Endodermal cell (in vitro differentiated cells): ENCODE measurements around the gene SMAD3. TPM values are rescaled to one million over a fixed set of nuclear protein-coding genes. Genes with fewer than 3 reads are reported as not detected.

Experiments
- DNase-seq: peaks from one replicate; pipeline ENCODE4 v3.0.0-alpha.2; 2017
- H3K27ac ChIP-seq: 2 replicates; pipeline ENCODE4 v1.5.1; 2013; ENCODE audit warnings: mild to moderate bottlenecking, low read depth, low read length, moderate library complexity
- H3K27me3 ChIP-seq: 2 replicates; pipeline ENCODE4 v1.6.1; 2013; ENCODE audit warnings: mild to moderate bottlenecking, low read length, moderate library complexity; ENCODE audit not compliant: insufficient read depth, control insufficient read depth, poor library complexity, severe bottlenecking
- H3K36me3 ChIP-seq: 2 replicates; pipeline ENCODE4 v1.7.0; 2013; ENCODE audit warnings: mild to moderate bottlenecking, low read length, moderate library complexity; ENCODE audit not compliant: control insufficient read depth, insufficient read depth
- H3K4me1 ChIP-seq: one replicate; pipeline ENCODE4 v1.7.0; 2013; ENCODE audit warnings: low read length; ENCODE audit not compliant: control insufficient read depth, insufficient read depth
- H3K4me3 ChIP-seq: 2 replicates; pipeline ENCODE4 v1.5.1; 2013; ENCODE audit warnings: mild to moderate bottlenecking, low read length, moderate library complexity
- H3K9ac ChIP-seq: 2 replicates; pipeline ENCODE4 v1.6.1; 2013; ENCODE audit warnings: mild to moderate bottlenecking, low read length, moderate library complexity; ENCODE audit not compliant: poor library complexity, severe bottlenecking; ENCODE audit errors: extremely low read depth
- H3K9me3 ChIP-seq: 2 replicates; pipeline ENCODE4 v1.6.1; 2013; ENCODE audit warnings: mild to moderate bottlenecking, low read length, moderate library complexity; ENCODE audit not compliant: control insufficient read depth
- H3K27ac Mint-ChIP-seq: 2 replicates; pipeline ENCODE4 v1.8.0; 2020; ENCODE audit warnings: mixed read lengths
- H3K27me3 Mint-ChIP-seq: 2 replicates; pipeline ENCODE4 v1.8.0; 2021; ENCODE audit warnings: mild to moderate bottlenecking, mixed read lengths; ENCODE audit not compliant: insufficient read depth
- H3K36me3 Mint-ChIP-seq: 2 replicates; pipeline ENCODE4 v1.8.0; 2020; ENCODE audit warnings: low read depth, mixed read lengths
- H3K4me1 Mint-ChIP-seq: 2 replicates; pipeline ENCODE4 v1.8.0; 2020; ENCODE audit warnings: mixed read lengths
- H3K4me3 Mint-ChIP-seq: 2 replicates; pipeline ENCODE4 v1.8.0; 2020; ENCODE audit warnings: mild to moderate bottlenecking, moderate library complexity, mixed read lengths
- H3K9me3 Mint-ChIP-seq: 2 replicates; pipeline ENCODE4 v1.8.0; 2020; ENCODE audit warnings: mild to moderate bottlenecking, mixed read lengths
- CTCF ChIP-seq: fragments of 200-600 bp; sonication (generic); conservative IDR thresholded peaks from 2 replicates; pipeline ENCODE4 v1.5.0; 2021; ENCODE audit warnings: antibody characterized with exemption, mild to moderate bottlenecking
- WGBS, 2 experiments: methylation state at CpG; one replicate each; pipeline versions ENCODE4 v1.1.5 to v1.1.7; 2013; ENCODE audit warnings: missing lambda C conversion rate in 2 of 2, mixed read lengths in 1 of 2; ENCODE audit not compliant: insufficient coverage in 1 of 2, insufficient read length in 1 of 2; 5-methylcytosine and 5-hydroxymethylcytosine counted together
- total RNA-seq, 2 donors: library from RNA; stranded (reverse); fragmentation: NEBNext Ultra II Directional in 1 of 2; extraction: Animal tissue kit (Norgen Biotek cat#: 25700) in 1 of 2; gene quantifications; 2 replicates in 1 of 2; 3 replicates in 1 of 2; pipeline ENCODE4 v1.2.1, GENCODE V29; 2021

SMAD3 gene
- total RNA-seq, 2 donors from 2014 or later = 7.8 to 9.6 TPM

- Histone ChIP-seq H3K27me3 (no peaks in the 10 kb centered on the region), H3K9me3 (no peaks in the 10 kb centered on the region), H3K27ac (no peak overlapping the region), H3K9ac (no peak overlapping the region), H3K4me1 (no peaks in the 10 kb centered on the region), H3K36me3 (peaks cover 68% of the 10 kb centered on the region), H3K4me3 (no peak overlapping the region)
- Mint-ChIP-seq H3K27me3 (no peaks in the 10 kb centered on the region), H3K36me3 (peaks cover 35% of the 10 kb centered on the region), H3K4me3 (no peak overlapping the region), H3K4me1 (no peaks in the 10 kb centered on the region), H3K9me3 (no peaks in the 10 kb centered on the region), H3K27ac (no peak overlapping the region)
- TF ChIP-seq CTCF = no peak
- no peak for DNase-seq
- WGBS, 2 experiments = 80 to 100% methylated on average over 1 to 2 of the region's 2 CpGs
Observed at GRCh38 chr15:67208396-67208795, 143.0 kb downstream of the SMAD3 start.

- Histone ChIP-seq H3K9me3 (no peaks in the 10 kb centered on the region), H3K9ac (no peak overlapping the region), H3K27ac (no peak overlapping the region), H3K4me3 (no peak overlapping the region), H3K4me1 (no peaks in the 10 kb centered on the region), H3K27me3 (no peaks in the 10 kb centered on the region), H3K36me3 (peaks cover 51% of the 10 kb centered on the region)
- H3K36me3 Mint-ChIP-seq = peaks cover 29% of the 10 kb centered on the region
- no peak for TF ChIP-seq CTCF
- H3K4me3 Mint-ChIP-seq = no peak overlapping the region
- no peak for DNase-seq
- H3K27me3 Mint-ChIP-seq = no peaks in the 10 kb centered on the region
- 90 to 93% methylated on average over 5 of the region's 5 CpGs for WGBS, 2 experiments
- no peaks in the 10 kb centered on the region for H3K9me3 Mint-ChIP-seq
- H3K27ac Mint-ChIP-seq = no peak overlapping the region
- no peaks in the 10 kb centered on the region for H3K4me1 Mint-ChIP-seq
Observed at GRCh38 chr15:67210555-67211168, 145.3 kb downstream of the SMAD3 start.

- no peak overlapping the region for H3K9ac ChIP-seq
- no peaks in the 10 kb centered on the region for H3K9me3 Mint-ChIP-seq
- no peak overlapping the region for H3K4me3 Mint-ChIP-seq
- DNase-seq = no peak
- H3K4me1 Mint-ChIP-seq = no peaks in the 10 kb centered on the region
- no peak overlapping the region for H3K27ac Mint-ChIP-seq
- H3K36me3 ChIP-seq = peaks cover 42% of the 10 kb centered on the region
- no peaks in the 10 kb centered on the region for H3K27me3 Mint-ChIP-seq
- peaks cover 35% of the 10 kb centered on the region for H3K36me3 Mint-ChIP-seq
- H3K4me1 ChIP-seq = no peaks in the 10 kb centered on the region
- TF ChIP-seq CTCF = no peak
- no peaks in the 10 kb centered on the region for H3K9me3 ChIP-seq
- no peaks in the 10 kb centered on the region for H3K27me3 ChIP-seq
- H3K27ac ChIP-seq = no peak overlapping the region
- H3K4me3 ChIP-seq = no peak overlapping the region
- 87 to 94% methylated on average over 3 to 4 of the region's 4 CpGs for WGBS, 2 experiments
Observed at GRCh38 chr15:67212684-67213367, 147.4 kb downstream of the SMAD3 start.
